Upper lobe of left lung (tissue), 4 donors: ENCODE data around the gene CACNG7.

Source experiments
- CTCF ChIP-seq, 6 experiments: fragments of 450-650 bp in 4 of 6; fragments of 200-600 bp in 2 of 6; sonication (generic) in 2 of 6; IDR thresholded peaks; one replicate each; pipeline ENCODE4 v1.5.1; 2016 to 2019; ENCODE audit warnings: antibody characterized with exemption in 6 of 6
- POLR2A ChIP-seq, 4 donors: fragments of 450-650 bp; IDR thresholded peaks; one replicate each; pipeline ENCODE4 v1.5.1; 2016 to 2017; ENCODE audit warnings: antibody characterized with exemption in 4 of 4, mild to moderate bottlenecking in 2 of 4

DNA sequence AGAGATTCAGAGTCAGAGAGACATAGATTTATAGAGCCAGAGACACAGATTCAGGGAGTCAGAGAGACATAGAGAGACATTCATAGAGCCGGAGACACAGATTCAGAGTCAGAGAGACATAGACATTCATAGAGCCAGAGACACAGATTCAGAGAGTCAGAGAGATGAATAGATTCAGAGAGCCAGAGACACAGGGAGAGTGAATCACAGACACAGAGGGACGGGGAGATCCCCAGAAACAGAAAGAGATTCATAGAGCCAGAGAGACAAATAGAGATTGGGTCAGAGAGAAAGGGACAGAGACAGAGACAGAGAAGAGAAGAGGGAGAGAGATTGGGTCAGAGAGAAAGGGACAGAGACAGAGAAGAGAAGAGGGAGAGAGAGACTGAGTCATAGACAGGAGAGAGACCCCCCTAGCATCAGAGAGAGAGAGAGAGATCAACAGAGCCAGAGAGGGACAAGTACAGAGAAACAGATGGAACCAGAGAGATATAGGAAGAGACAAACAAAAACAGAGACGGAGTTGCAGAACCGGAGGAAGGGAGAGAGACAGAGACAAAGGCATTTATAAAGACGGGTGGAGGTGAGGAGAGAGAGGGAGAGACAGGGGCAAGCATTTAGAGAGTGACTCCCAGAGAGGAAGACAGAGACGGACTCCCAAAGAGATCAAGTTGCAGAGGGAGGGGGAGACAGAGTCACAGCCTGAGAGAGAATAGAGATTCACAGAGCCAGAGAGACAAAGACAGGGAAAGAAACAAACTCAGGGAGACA, 28.2 kb upstream of the CACNG7 start:
- no peak for TF ChIP-seq CTCF (IDR thresholded peaks at IDR 0.05)
- TF ChIP-seq POLR2A (IDR thresholded peaks at IDR 0.05) = no peak
